ENCODE data around the gene TMEM132D. TPM values are rescaled to one million over a fixed set of nuclear protein-coding genes. Genes with fewer than 3 reads are reported as not detected.

Gene TMEM132D
- total RNA-seq, 4 donors from 2014 or later: 0.35 TPM; not detected in 3

GRCh38 chr12:129163461-129163860 lies 740.4 kb downstream of the TMEM132D start:
- DNase-seq: no peak

GRCh38 chr12:129162805-129163204 lies 741.0 kb downstream of the TMEM132D start:
- H3K36me3 ChIP-seq: no peaks in the 10 kb centered on the region
- no peaks in the 10 kb centered on the region for H3K4me1 ChIP-seq
- no peak overlapping the region for H3K4me3 ChIP-seq
- no peak for DNase-seq
- H3K27ac ChIP-seq: no peak overlapping the region
- intact Hi-C loops (cut with DNase I; ENCODE audit: low total_unique reads): no loop called here
- no peaks in the 10 kb centered on the region for H3K27me3 ChIP-seq
- H3K9me3 ChIP-seq: no peaks in the 10 kb centered on the region
- TF ChIP-seq POLR2A (IDR thresholded peaks at IDR 0.05): no peak

More at GRCh38 chr12:129163461-129163860, 740.4 kb downstream of the TMEM132D start:
- Histone ChIP-seq H3K36me3 (no peaks in the 10 kb centered on the region), H3K27me3 (no peaks in the 10 kb centered on the region), H3K4me1 (no peaks in the 10 kb centered on the region), H3K27ac (no peak overlapping the region), H3K4me3 (no peak overlapping the region), H3K9me3 (no peaks in the 10 kb centered on the region)
- TF ChIP-seq CTCF (IDR thresholded peaks at IDR 0.05) (no peak), POLR2A (IDR thresholded peaks at IDR 0.05) (no peak)
- intact Hi-C loops (cut with DNase I; ENCODE audit: low total_unique reads): no loop called here

- Histone ChIP-seq H3K4me3 (no peak overlapping the region), H3K27me3 (no peaks in the 10 kb centered on the region), H3K27ac (no peak overlapping the region), H3K9me3 (no peaks in the 10 kb centered on the region), H3K4me1 (no peaks in the 10 kb centered on the region), H3K36me3 (no peaks in the 10 kb centered on the region)
- DNase-seq: no peak
- TF ChIP-seq CTCF (IDR thresholded peaks at IDR 0.05): no peak
- no peak for TF ChIP-seq POLR2A (IDR thresholded peaks at IDR 0.05)
- intact Hi-C loops (cut with DNase I; ENCODE audit: low total_unique reads): no loop called here
Measured at GRCh38 chr12:129161511-129161910, 742.3 kb downstream of the TMEM132D start.

GRCh38 chr12:129160282-129160681 lies 743.5 kb downstream of the TMEM132D start:
- Histone ChIP-seq H3K27me3 (no peaks in the 10 kb centered on the region), H3K36me3 (no peaks in the 10 kb centered on the region), H3K4me3 (no peak overlapping the region), H3K4me1 (no peaks in the 10 kb centered on the region), H3K27ac (no peak overlapping the region), H3K9me3 (no peaks in the 10 kb centered on the region)
- TF ChIP-seq CTCF (IDR thresholded peaks at IDR 0.05): no peak
- TF ChIP-seq POLR2A (IDR thresholded peaks at IDR 0.05): no peak
- intact Hi-C loops (cut with DNase I; ENCODE audit: low total_unique reads): no loop called here
- DNase-seq: no peak

- DNase-seq: no peak
- H3K4me1 ChIP-seq: no peaks in the 10 kb centered on the region
- H3K27me3 ChIP-seq: no peaks in the 10 kb centered on the region
- no peak overlapping the region for H3K4me3 ChIP-seq
- H3K9me3 ChIP-seq: no peaks in the 10 kb centered on the region
- no peak for TF ChIP-seq POLR2A (IDR thresholded peaks at IDR 0.05)
- no peak for TF ChIP-seq CTCF (IDR thresholded peaks at IDR 0.05)
- intact Hi-C loops (cut with DNase I; ENCODE audit: low total_unique reads): no loop called here
- no peak overlapping the region for H3K27ac ChIP-seq
- no peaks in the 10 kb centered on the region for H3K36me3 ChIP-seq
Measured at GRCh38 chr12:129152351-129153104, 751.3 kb downstream of the TMEM132D start.
